DMS53 (cell line): ENCODE results near the gene LNPEP.

Experiments used
- DNase-seq: peaks from one replicate; lab custom pipeline; 2025; lab: John Stamatoyannopoulos, UW

Gene LNPEP

DNA sequence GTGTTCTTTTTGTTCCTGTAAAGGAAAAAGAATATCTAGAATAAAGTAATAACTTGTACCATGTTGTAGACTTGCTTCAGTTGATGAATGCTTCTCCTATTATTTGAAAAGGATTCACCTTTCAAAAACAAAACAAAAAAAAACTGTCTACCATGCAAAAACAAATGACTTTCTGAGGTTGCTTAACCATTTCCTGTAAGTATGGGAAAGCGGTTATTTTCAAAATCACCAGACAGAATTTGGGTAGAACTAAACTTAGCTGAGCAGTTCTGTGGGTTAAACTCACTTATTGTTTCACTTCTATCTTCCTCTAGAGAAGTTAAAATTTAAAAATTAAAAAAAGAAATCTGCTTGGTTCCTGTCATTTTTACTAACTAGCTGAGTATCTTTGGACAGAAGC lies 25.2 kb downstream of the LNPEP start:
- DNase-seq = no peak

DNA sequence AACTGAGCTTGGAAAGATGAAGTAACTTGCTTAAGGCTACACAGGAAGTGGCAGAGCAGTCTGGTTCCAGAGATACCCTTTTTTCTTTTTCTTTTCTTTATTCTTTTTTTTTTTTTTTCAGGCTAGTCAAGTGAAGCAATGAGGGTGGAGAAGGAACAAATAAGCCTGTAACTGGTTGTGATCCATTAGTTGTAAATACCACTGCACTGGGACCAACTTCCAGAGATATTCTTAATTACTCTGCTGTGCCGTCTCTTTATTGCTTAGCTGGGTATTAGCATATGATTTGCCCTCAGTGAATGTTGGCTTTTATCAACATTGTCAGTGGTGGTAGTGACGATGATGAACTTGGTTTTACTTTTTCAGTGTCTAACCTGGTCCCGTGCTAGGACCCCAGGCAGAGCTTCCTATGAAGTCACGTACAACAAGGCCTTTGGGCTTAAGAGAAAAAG lies 26.7 kb downstream of the LNPEP start:
- DNase-seq = no peak

DNA sequence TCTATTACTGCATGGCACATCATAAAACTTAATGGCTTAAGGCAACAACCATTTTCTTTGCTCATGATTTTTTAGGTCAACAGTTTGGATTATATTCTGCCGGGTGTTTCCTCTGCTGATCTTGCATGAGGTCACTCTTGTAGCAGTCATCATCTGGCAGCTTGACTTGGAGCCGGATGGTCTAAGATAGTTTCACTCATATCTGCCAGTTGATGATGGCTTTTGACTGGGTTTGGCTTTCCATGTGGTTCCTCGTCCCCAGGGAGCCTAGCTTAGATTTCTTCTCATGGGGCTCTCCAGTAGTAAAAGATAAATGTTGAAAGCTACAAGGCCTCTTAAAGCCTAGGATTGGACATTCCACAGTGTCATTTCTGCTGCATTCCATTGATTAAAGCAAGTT lies 27.4 kb downstream of the LNPEP start:
- no peak for DNase-seq

- no peak for DNase-seq
These were observed 30.9 kb downstream of the LNPEP start for GRCh38 chr5:96966801-96967200.

DNA sequence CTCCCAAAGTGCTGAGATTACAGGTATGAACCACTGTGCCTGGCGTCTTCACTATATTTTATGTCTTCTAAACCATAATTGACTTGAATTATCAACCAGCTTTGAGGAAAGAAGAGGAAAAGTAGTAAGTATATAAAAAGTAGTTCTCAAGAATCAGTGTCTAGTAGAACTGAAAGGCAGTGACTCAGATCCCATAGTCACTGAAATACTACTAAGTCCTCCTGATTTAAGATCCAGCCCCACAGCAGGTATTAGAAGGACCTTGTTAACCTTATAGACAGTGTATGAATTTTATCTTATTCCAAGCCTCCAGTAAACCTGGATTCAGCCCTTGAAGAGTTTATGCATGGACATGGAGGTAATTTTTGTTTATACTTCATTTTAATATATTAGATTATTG lies 31.5 kb downstream of the LNPEP start:
- DNase-seq = no peak

- peak; percentile 45 for DNase-seq
These were observed 32.2 kb downstream of the LNPEP start for GRCh38 chr5:96968074-96968473.

DNA sequence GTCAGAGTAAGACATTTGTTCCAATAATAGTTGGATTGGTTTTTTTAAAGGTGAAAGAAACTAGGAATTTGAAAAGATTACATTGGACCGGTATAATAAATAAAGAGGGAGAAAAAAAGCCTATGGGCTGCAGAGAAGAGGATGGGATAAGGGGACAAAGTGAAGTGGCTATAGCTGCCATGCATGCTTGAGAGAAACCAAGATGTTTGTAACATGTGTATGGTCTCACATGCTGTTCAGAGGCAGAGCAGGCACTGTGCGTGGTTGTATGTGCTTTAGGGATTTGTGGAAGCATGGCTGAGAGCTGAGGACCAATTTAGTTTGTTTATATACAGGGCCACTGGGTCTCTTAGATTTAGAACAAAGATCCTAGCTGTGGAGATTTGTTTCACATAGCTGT lies 32.7 kb downstream of the LNPEP start:
- peak; percentile 29 for DNase-seq

DNA sequence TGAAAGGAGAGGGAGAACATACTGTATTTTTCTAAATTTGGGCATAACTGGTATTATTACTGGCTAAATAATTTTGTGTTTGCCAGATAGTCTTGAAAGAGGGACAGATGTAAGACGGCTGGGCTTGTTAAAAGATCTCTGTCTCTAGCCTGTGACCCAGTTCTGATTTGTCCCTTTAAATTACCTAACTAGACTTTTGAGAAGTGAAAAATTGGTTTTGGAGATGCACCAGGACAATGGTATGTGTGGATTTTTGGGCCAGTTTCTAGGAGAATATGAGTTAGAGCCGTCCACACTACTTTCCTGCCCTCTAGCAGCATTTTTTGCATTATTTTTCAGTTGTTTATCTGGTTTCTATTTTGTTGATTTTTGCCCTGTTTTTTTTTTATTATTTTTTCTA lies 33.5 kb downstream of the LNPEP start:
- no peak for DNase-seq

DNA sequence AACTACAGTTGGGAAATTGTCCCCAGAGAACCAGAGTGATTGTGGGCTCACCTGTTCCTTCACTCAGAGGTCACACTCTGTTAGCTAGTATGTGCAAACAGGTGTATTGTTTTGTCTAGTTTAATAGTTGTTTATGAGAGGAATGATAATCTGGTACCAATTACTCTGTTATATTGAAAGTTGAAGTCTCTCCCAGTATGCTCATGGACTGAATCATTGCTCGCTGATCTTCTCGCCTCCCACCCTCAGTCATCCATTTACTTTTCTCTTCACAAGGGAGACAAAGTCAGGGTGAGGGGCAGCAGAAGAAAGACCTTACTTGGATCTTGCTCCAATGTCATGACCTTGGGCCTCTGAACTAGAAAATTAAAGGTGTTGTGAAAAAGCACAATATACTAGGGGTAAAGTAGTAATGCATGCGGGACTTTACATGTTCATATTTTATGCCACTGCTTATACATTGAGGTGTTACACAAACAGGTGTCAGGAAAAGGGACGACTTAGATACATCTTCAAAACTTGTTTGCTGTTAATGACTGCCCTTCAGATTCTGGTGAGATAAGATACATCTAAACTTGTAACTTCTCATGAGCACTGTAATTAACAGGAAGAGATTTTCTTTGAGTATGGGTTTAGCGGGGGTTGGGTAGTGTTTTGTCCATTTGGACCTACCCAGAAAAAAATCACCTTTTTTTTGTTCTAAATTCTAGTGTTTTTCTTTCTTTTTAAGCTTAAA lies 36.9 kb downstream of the LNPEP start:
- no peak for DNase-seq

- DNase-seq = no peak
These were observed 37.9 kb downstream of the LNPEP start for GRCh38 chr5:96973532-96974401.

- no peak for DNase-seq
These were observed 39.8 kb downstream of the LNPEP start for GRCh38 chr5:96975656-96976055.

DNA sequence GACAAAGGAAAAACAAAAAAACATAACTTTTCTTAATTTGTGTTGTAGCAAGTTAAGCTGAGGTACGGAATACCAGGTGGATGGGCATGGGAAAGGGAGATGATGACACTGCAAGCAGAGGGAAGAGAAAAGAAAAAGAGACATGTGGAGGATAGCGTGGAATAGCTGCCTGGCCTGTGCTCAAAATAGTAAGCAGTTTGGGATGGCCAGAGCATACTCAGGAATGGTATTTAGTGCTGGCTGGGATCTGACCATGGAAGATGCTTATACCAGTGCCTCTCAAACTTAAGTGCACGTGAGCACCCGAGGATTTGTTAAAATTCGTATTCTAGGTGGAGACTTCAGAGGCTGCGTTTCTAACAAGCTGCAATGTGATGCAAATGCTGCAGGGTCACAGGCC lies 41.3 kb downstream of the LNPEP start:
- DNase-seq = no peak

DNA sequence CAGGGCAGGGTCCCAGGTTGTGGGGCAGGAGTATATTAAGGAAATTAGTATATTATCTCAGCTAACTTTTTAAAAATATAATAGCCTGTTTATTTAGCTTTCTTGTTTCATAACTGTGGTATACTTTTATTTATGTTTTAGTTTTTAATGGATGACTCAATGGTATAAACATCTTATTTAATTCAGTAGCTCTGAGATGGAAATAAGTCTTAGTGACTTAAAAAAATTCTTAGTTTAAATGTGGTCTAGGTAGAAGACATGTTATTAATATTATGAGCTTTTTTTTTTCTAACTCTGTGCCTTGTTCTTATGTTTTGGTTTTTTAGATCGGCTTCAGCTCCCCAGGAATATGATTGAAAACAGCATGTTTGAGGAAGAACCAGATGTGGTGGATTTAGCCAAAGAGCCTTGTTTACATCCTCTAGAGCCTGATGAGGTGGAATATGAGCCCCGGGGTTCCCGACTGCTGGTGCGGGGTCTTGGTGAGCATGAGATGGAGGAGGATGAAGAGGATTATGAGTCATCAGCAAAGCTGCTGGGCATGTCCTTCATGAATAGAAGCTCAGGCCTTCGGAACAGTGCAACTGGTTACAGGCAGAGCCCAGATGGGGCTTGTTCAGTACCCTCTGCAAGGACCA lies 43.1 kb downstream of the LNPEP start:
- DNase-seq = no peak

GRCh38 chr5:96984506-96985192 lies 48.8 kb downstream of the LNPEP start:
- DNase-seq = no peak

- no peak for DNase-seq
These were observed 50.6 kb downstream of the LNPEP start for GRCh38 chr5:96986450-96986849.

- no peak for DNase-seq
These were observed 54.2 kb downstream of the LNPEP start for GRCh38 chr5:96990102-96990501.

GRCh38 chr5:96991708-96992107 lies 55.8 kb downstream of the LNPEP start:
- DNase-seq = no peak

GRCh38 chr5:96993760-96994159 lies 57.9 kb downstream of the LNPEP start:
- DNase-seq = no peak

- DNase-seq = no peak
These were observed 58.6 kb downstream of the LNPEP start for GRCh38 chr5:96994493-96994892.

- no peak for DNase-seq
These were observed 59.5 kb downstream of the LNPEP start for GRCh38 chr5:96995419-96995818.

DNA sequence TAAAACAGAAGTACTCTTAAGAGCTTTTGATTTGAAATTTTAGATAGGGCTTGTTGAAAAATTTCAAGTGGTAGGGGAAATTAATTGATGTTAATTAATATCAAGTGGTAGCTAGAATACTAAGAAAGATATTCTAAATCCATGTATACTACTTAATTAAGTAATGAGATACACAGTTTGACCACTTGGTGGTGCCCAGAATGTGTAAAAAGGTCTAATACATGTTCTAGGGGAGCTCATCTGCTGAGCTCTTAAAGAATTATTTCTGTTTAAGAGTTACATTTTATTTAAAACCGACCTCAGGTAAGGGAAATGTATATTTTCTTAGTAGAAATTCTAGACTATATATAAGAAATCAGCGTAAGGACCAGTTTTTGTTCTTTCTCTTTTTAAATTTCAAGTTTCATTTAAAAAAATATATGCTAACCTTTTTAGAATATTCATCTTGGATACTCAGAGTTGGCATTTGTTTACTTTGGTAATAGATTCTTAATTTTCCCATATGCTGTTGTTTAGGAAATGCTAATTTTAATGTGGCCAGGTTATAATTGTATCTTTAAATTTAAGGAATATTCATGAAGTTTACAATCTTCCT lies 61.5 kb downstream of the LNPEP start:
- DNase-seq = peak; percentile 72

- DNase-seq = no peak
These were observed 64.0 kb downstream of the LNPEP start for GRCh38 chr5:96999856-97000255.
